ENCODE results near the gene CLEC2L.

CLEC2L gene

GRCh38 chr7:139523199-139523941 is at the start of gene CLEC2L:
Gene CLEC2L, plus strand, starts transcription at chr7:139523685. Its CDS starts 243 bp downstream, at chr7:139523928.
- no peak for DNase-seq

GRCh38 chr7:139476139-139476538 is 47.3 kb upstream of the CLEC2L start:
- DNase-seq: no peak

- DNase-seq: no peak
Observed at GRCh38 chr7:139476891-139477290, 46.6 kb upstream of the CLEC2L start.

GRCh38 chr7:139479620-139480019 is 43.9 kb upstream of the CLEC2L start:
- no peak for DNase-seq

GRCh38 chr7:139481364-139481763 is 42.1 kb upstream of the CLEC2L start:
- DNase-seq: no peak

- DNase-seq: no peak
Observed at GRCh38 chr7:139482122-139482521, 41.4 kb upstream of the CLEC2L start.

GRCh38 chr7:139482662-139483466 is 40.6 kb upstream of the CLEC2L start:
- DNase-seq: no peak

- DNase-seq: no peak
Observed at GRCh38 chr7:139487366-139488080, 36.0 kb upstream of the CLEC2L start.

GRCh38 chr7:139488810-139489209 is 34.7 kb upstream of the CLEC2L start:
- DNase-seq: no peak

GRCh38 chr7:139490130-139490529 is 33.4 kb upstream of the CLEC2L start:
- DNase-seq: no peak

- no peak for DNase-seq
Observed at GRCh38 chr7:139492293-139492692, 31.2 kb upstream of the CLEC2L start.

GRCh38 chr7:139494835-139495579 is 28.5 kb upstream of the CLEC2L start:
- no peak for DNase-seq

- DNase-seq: no peak
Observed at GRCh38 chr7:139495580-139496125, 27.8 kb upstream of the CLEC2L start.

GRCh38 chr7:139496528-139496927 is 27.0 kb upstream of the CLEC2L start:
- DNase-seq: no peak

- no peak for DNase-seq
Observed at GRCh38 chr7:139500770-139501138, 22.7 kb upstream of the CLEC2L start.

- DNase-seq: no peak
Observed at GRCh38 chr7:139502226-139502625, 21.3 kb upstream of the CLEC2L start.

GRCh38 chr7:139505563-139505962 is 17.9 kb upstream of the CLEC2L start:
- no peak for DNase-seq

- no peak for DNase-seq
Observed at GRCh38 chr7:139509535-139509934, 13.9 kb upstream of the CLEC2L start.

- no peak for DNase-seq
Observed at GRCh38 chr7:139511315-139511714, 12.2 kb upstream of the CLEC2L start.

- DNase-seq: no peak
Observed at GRCh38 chr7:139515266-139515665, 8.2 kb upstream of the CLEC2L start.

GRCh38 chr7:139521439-139521838 is 2.0 kb upstream of the CLEC2L start:
- DNase-seq: no peak

GRCh38 chr7:139522830-139523198 is 671 bp upstream of the CLEC2L start:
- no peak for DNase-seq
